Measurements from ENCODE around the gene MINK1. TPM values are rescaled to one million over a fixed set of nuclear protein-coding genes. Genes with fewer than 3 reads are reported as not detected.
"Not testable (repeated sequence)": the region's sequence is repeated elsewhere in the genome, so short reads cannot be mapped to it uniquely, and the experiment has no call there.

Gene MINK1
- total and polyA plus RNA-seq, 2 donors from 2014 or later, result 21.2 to 118 TPM

DNA sequence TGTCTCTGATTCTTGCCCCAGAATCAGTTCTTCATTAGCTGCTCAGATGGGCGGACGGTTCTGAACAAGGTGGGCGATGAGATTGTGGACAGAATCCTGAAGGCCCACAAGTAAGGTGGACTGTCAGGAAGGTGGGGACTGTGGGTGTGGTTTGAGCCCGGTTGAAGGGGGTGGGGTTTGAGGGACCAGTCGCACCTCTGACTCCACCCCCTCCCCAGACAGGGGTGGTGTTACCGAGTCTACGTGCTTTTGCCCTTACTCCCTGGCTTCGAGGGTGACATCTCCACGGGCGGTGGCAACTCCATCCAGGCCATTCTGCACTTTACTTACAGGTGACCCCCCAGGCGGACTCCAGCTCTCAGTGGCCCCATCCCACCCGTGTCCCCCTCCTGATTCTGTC, 14.9 kb upstream of the MINK1 start:
- Histone ChIP-seq H3K4me3 (ENCODE audit: low read length in 3 of 3) (no peak overlapping the region), H3K36me3 (ENCODE audit: control insufficient read depth in 2 of 3, insufficient read depth in 3 of 3, low read length in 3 of 3) (no peaks in the 10 kb centered on the region), H3K9ac (ENCODE audit: low read length in 3 of 3) (no peak overlapping the region), H3K27ac (ENCODE audit: low read depth in 2 of 2, low read length in 2 of 2) (no peak overlapping the region), H3K27me3 (ENCODE audit: control insufficient read depth, insufficient read depth, low read length) (no peaks in the 10 kb centered on the region), H3K9me3 (ENCODE audit: control insufficient read depth in 2 of 3, insufficient read depth in 1 of 3, low read length in 3 of 3) (no peaks in the 10 kb centered on the region), H3K4me1 (ENCODE audit: control insufficient read depth in 2 of 3, insufficient read depth in 2 of 3, low read depth in 1 of 3, low read length in 3 of 3) (no peaks in the 10 kb centered on the region)
- FAIRE-seq (no peak), DNase-seq (no peak)
- TF ChIP-seq, protein P1, sequence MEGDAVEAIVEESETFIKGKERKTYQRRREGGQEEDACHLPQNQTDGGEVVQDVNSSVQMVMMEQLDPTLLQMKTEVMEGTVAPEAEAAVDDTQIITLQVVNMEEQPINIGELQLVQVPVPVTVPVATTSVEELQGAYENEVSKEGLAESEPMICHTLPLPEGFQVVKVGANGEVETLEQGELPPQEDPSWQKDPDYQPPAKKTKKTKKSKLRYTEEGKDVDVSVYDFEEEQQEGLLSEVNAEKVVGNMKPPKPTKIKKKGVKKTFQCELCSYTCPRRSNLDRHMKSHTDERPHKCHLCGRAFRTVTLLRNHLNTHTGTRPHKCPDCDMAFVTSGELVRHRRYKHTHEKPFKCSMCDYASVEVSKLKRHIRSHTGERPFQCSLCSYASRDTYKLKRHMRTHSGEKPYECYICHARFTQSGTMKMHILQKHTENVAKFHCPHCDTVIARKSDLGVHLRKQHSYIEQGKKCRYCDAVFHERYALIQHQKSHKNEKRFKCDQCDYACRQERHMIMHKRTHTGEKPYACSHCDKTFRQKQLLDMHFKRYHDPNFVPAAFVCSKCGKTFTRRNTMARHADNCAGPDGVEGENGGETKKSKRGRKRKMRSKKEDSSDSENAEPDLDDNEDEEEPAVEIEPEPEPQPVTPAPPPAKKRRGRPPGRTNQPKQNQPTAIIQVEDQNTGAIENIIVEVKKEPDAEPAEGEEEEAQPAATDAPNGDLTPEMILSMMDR (IDR thresholded peaks at IDR 0.05; ENCODE audit: borderline replicate concordance, extremely low read depth, insufficient read depth), result no peak
- intact Hi-C loops (cut with DNase I), result no loop called here

DNA sequence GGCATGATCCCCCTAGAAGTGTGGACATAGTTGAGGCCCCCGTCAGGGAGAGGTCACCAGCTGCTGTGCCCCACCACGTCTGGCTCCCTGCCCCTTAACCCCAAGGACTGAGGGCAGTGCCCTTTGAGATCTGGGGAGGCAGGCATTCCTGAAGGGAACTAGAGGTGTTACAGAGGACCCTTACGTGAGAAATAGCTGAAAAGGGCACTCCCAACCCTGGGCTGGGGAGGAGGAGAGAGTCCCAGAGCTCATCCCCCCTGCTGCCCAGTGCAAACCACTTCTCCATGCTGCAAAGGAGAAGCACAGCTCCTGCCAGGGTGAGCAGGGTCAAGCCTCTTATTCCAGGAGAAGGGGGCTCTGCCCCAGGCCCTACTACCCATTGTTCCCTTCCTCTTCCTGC, 10.3 kb upstream of the MINK1 start:
- Histone ChIP-seq H3K27ac (ENCODE audit: low read depth in 2 of 2, low read length in 2 of 2) (no peak overlapping the region), H3K4me3 (ENCODE audit: low read length in 3 of 3) (no peak overlapping the region), H3K4me1 (ENCODE audit: control insufficient read depth in 2 of 3, insufficient read depth in 2 of 3, low read depth in 1 of 3, low read length in 3 of 3) (no peaks in the 10 kb centered on the region), H3K27me3 (ENCODE audit: control insufficient read depth, insufficient read depth, low read length) (no peaks in the 10 kb centered on the region), H3K9ac (ENCODE audit: low read length in 3 of 3) (no peak overlapping the region), H3K36me3 (ENCODE audit: control insufficient read depth in 2 of 3, insufficient read depth in 3 of 3, low read length in 3 of 3) (no peaks in the 10 kb centered on the region), H3K9me3 (ENCODE audit: control insufficient read depth in 2 of 3, insufficient read depth in 1 of 3, low read length in 3 of 3) (no peaks in the 10 kb centered on the region)
- TF ChIP-seq, protein P1 (IDR thresholded peaks at IDR 0.05; ENCODE audit: borderline replicate concordance, extremely low read depth, insufficient read depth), result no peak
- FAIRE-seq (no peak), DNase-seq (no peak)
- intact Hi-C loops (cut with DNase I), result no loop called here

- H3K9me3 ChIP-seq (ENCODE audit: control insufficient read depth in 2 of 3, insufficient read depth in 1 of 3, low read length in 3 of 3), result no peaks in the 10 kb centered on the region
- no peak overlapping the region for H3K27ac ChIP-seq (ENCODE audit: low read depth in 2 of 2, low read length in 2 of 2)
- no peaks in the 10 kb centered on the region for H3K27me3 ChIP-seq (ENCODE audit: control insufficient read depth, insufficient read depth, low read length)
- TF ChIP-seq, protein P1 (IDR thresholded peaks at IDR 0.05; ENCODE audit: borderline replicate concordance, extremely low read depth, insufficient read depth), result no peak
- no peak overlapping the region for H3K4me3 ChIP-seq (ENCODE audit: low read length in 3 of 3)
- FAIRE-seq (no peak), DNase-seq (no peak)
- H3K9ac ChIP-seq (ENCODE audit: low read length in 3 of 3), result no peak overlapping the region
- intact Hi-C loops (cut with DNase I), result no loop called here
- no peaks in the 10 kb centered on the region for H3K4me1 ChIP-seq (ENCODE audit: control insufficient read depth in 2 of 3, insufficient read depth in 2 of 3, low read depth in 1 of 3, low read length in 3 of 3)
- no peaks in the 10 kb centered on the region for H3K36me3 ChIP-seq (ENCODE audit: control insufficient read depth in 2 of 3, insufficient read depth in 3 of 3, low read length in 3 of 3)
Observed at GRCh38 chr17:4823373-4824089, 9.6 kb upstream of the MINK1 start.

GRCh38 chr17:4827399-4827798, 5.7 kb upstream of the MINK1 start:
- TF ChIP-seq, protein P1 (IDR thresholded peaks at IDR 0.05; ENCODE audit: borderline replicate concordance, extremely low read depth, insufficient read depth), result no peak
- Histone ChIP-seq H3K9me3 (ENCODE audit: control insufficient read depth in 2 of 3, insufficient read depth in 1 of 3, low read length in 3 of 3) (no peaks in the 10 kb centered on the region), H3K27me3 (ENCODE audit: control insufficient read depth, insufficient read depth, low read length) (no peaks in the 10 kb centered on the region), H3K4me1 (ENCODE audit: control insufficient read depth in 2 of 3, insufficient read depth in 2 of 3, low read depth in 1 of 3, low read length in 3 of 3) (no peaks in the 10 kb centered on the region), H3K36me3 (ENCODE audit: control insufficient read depth in 2 of 3, insufficient read depth in 3 of 3, low read length in 3 of 3) (no peaks in the 10 kb centered on the region), H3K4me3 (ENCODE audit: low read length in 3 of 3) (no peak overlapping the region), H3K9ac (ENCODE audit: low read length in 3 of 3) (no peak overlapping the region), H3K27ac (ENCODE audit: low read depth in 2 of 2, low read length in 2 of 2) (no peak overlapping the region)
- intact Hi-C loops (cut with DNase I), result no loop called here
- FAIRE-seq (no peak), DNase-seq (no peak)

- H3K36me3 ChIP-seq (ENCODE audit: control insufficient read depth in 2 of 3, insufficient read depth in 3 of 3, low read length in 3 of 3); FAIRE-seq; H3K9me3 ChIP-seq (ENCODE audit: control insufficient read depth in 2 of 3, insufficient read depth in 1 of 3, low read length in 3 of 3); intact Hi-C loops (cut with DNase I); H3K27me3 ChIP-seq (ENCODE audit: control insufficient read depth, insufficient read depth, low read length); DNase-seq: not testable (repeated sequence)
- peaks cover 0 to 21% (median 3%) of the 10 kb centered on the region in 3 donors for H3K4me1 ChIP-seq (ENCODE audit: control insufficient read depth in 2 of 3, insufficient read depth in 2 of 3, low read depth in 1 of 3, low read length in 3 of 3)
- peak overlapping the region in 2 of 3 donors; percentile 38 to 55 for H3K9ac ChIP-seq (ENCODE audit: low read length in 3 of 3)
- peak overlapping the region; percentile 63 to 75 (median 68) for H3K4me3 ChIP-seq (ENCODE audit: low read length in 3 of 3)
- H3K27ac ChIP-seq (ENCODE audit: low read depth in 2 of 2, low read length in 2 of 2), result peak overlapping the region; percentile 77 to 92
Observed at GRCh38 chr17:4832829-4833177, 337 bp upstream of the MINK1 start.
